HG03575 (cell line): ENCODE data around the gene GLB1L3.
"Not testable (repeated sequence)": the region's sequence is repeated elsewhere in the genome, so short reads cannot be mapped to it uniquely, and the experiment has no call there.

ENCODE experiments used
- ATAC-seq: cut with Tn5 transposase; IDR thresholded peaks from one replicate; pipeline ENCODE4 v1.9.1; 2021; ENCODE audit not compliant: unreplicated experiment, insufficient number of reproducible peaks, low FRiP score; ENCODE audit errors: extremely low read depth

GLB1L3 gene

GRCh38 chr11:134293119-134294113 is 17.2 kb downstream of the GLB1L3 start:
- ATAC-seq = no peak

- no peak for ATAC-seq
These were observed 18.5 kb downstream of the GLB1L3 start for GRCh38 chr11:134294664-134295063.

- no peak for ATAC-seq
These were observed 36.0 kb downstream of the GLB1L3 start for GRCh38 chr11:134312223-134312622.

GRCh38 chr11:134312807-134313206 is 36.6 kb downstream of the GLB1L3 start:
- no peak for ATAC-seq

GRCh38 chr11:134313379-134313778 is 37.2 kb downstream of the GLB1L3 start:
- ATAC-seq = no peak

- ATAC-seq = no peak
These were observed 37.8 kb downstream of the GLB1L3 start for GRCh38 chr11:134313821-134314607.

- no peak for ATAC-seq
These were observed 40.9 kb downstream of the GLB1L3 start for GRCh38 chr11:134317103-134317502.

GRCh38 chr11:134321373-134321772 is 45.2 kb downstream of the GLB1L3 start:
- ATAC-seq = not testable (repeated sequence)

GRCh38 chr11:134322553-134322952 is 46.4 kb downstream of the GLB1L3 start:
- ATAC-seq = no peak

- no peak for ATAC-seq
These were observed 52.3 kb downstream of the GLB1L3 start for GRCh38 chr11:134328433-134328832.

- ATAC-seq = no peak
These were observed 54.6 kb downstream of the GLB1L3 start for GRCh38 chr11:134330611-134331353.

- ATAC-seq = no peak
These were observed 55.4 kb downstream of the GLB1L3 start, which contains the start of gene GLB1L2 for GRCh38 chr11:134331354-134332188. TSS of gene GLB1L2 (plus strand) at chr11:134331988. CDS start at chr11:134332062, 74 bp downstream.

- ATAC-seq = no peak
These were observed 56.0 kb downstream of the GLB1L3 start for GRCh38 chr11:134332189-134332631.

- ATAC-seq = no peak
These were observed 56.6 kb downstream of the GLB1L3 start for GRCh38 chr11:134332782-134333181.

GRCh38 chr11:134333312-134333711 is 57.1 kb downstream of the GLB1L3 start:
- no peak for ATAC-seq

- ATAC-seq = no peak
These were observed 57.8 kb downstream of the GLB1L3 start for GRCh38 chr11:134333946-134334345.

GRCh38 chr11:134334796-134335571 is 58.8 kb downstream of the GLB1L3 start:
- ATAC-seq = no peak
